GM18505 (cell line): ENCODE data around the gene SERP2.

ENCODE experiments used
- ATAC-seq: cut with Tn5 transposase; IDR thresholded peaks from one replicate; pipeline ENCODE4 v1.9.1; 2021; ENCODE audit not compliant: unreplicated experiment
- POLR2A ChIP-seq: IDR thresholded peaks from 4 replicates; pipeline ENCODE4 v1.6.1; 2011; ENCODE audit warnings: borderline replicate concordance; ENCODE audit not compliant: insufficient read depth, insufficient read length; ENCODE audit errors: extremely low read depth

The SERP2 gene

DNA sequence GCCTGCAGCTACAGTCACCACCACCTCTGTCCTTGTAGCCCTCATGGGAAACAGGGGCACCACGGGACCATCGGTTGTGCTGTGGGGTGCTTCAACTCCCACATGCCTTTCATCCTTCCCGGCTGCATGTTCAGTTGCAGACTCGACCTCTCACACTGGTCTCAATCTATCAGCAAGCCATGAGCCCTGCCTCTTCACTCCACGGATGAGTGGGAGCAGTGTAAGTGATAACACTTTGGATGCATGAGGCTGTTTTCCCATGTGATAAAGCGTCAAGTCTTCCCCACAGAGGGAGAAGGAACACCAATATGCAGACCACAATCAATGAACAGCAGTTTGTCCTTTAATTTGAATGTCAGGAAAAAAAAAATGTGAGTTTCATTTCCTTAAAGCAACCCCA, 12.2 kb downstream of the SERP2 start:
- no peak for ATAC-seq

DNA sequence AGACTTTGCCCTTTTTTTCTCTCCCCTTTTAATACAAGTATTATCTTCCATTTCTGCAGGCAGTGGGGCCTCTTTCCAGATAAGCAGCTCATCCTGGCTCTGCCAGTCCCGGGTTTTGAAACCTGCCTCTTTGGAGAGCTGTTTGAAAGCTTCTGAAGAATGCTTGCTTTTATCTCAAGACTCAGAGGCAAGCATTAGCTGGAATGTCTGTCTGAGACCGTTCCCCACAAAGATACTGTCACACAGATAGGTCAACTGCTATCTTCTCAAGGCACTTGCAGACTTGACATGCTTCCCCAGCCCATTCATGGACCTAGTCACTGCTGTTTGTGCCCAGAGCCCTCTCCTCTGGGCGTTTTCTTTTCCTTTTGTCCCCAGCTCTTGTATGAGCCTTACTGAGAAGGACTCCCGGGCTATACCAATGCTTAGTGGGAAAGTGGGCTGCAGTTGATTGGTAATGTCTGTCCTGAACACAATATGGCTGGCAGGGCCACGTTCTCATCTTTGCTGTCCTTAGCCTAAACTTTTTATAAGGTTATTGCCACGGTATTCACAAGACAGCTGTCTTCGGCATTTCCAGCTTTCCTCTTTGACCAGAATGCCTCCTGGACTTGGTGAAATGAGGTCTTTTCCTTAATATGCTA, 13.4 kb downstream of the SERP2 start:
- no peak for TF ChIP-seq POLR2A
- ATAC-seq, result no peak

More for the DNA sequence above, 12.2 kb downstream of the SERP2 start:
- no peak for TF ChIP-seq POLR2A

- ATAC-seq, result no peak
- TF ChIP-seq POLR2A, result no peak
These were observed 14.9 kb downstream of the SERP2 start for GRCh38 chr13:44388427-44389059.

DNA sequence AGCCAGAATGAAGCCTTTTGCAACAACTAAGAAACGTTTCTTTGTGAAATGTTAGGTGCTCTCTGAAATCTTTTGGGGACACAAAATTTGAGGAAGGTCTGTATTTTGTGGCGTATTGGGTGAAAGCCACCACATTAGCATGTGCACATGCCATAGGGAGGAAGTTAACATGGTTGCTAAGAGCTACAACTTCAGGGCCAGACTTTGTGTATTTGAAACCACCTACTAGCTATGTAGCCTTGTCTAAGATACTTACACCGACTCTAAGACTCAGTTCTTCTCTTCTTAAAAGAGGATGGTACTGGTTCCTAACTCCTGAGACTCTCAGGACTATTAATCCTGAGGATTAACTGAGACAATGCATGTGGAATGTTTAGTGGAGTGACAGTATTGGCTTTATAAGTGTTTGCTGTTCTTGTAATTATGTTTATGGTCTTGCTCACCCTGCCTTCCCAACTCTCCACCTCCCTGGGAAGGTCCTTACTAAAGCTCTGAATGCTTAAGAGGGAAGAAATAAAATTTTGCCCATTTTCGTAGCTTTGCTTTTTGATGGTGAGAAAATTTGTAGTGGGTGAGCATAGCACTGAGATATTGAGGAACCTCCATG, 15.5 kb downstream of the SERP2 start:
- no peak for TF ChIP-seq POLR2A
- ATAC-seq, result no peak

GRCh38 chr13:44389876-44390275, 16.3 kb downstream of the SERP2 start:
- no peak for TF ChIP-seq POLR2A
- no peak for ATAC-seq

DNA sequence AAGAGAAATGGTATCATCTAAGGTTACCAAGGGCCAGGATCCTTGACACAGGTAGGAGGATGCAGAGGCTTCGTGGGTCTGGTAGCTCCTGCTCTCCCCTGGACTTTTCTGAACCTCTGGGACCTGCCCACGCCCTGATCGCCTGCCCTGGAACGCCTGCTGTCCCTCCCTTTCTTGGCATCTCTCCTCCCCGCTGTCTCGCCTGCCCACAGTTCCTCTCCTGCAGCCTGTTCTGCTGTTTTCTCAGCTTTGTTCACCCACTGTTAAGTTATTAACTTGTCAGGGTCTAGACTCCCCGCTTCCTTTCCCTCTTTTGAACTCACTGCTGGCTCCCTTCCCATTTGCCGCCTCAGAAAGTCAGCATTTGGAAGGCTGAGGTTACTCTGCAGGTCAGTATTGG, 19.8 kb downstream of the SERP2 start:
- no peak for TF ChIP-seq POLR2A

GRCh38 chr13:44394658-44395057, 21.0 kb downstream of the SERP2 start:
- TF ChIP-seq POLR2A, result no peak
- ATAC-seq, result no peak

More for the DNA sequence above, 19.8 kb downstream of the SERP2 start:
- ATAC-seq, result no peak

DNA sequence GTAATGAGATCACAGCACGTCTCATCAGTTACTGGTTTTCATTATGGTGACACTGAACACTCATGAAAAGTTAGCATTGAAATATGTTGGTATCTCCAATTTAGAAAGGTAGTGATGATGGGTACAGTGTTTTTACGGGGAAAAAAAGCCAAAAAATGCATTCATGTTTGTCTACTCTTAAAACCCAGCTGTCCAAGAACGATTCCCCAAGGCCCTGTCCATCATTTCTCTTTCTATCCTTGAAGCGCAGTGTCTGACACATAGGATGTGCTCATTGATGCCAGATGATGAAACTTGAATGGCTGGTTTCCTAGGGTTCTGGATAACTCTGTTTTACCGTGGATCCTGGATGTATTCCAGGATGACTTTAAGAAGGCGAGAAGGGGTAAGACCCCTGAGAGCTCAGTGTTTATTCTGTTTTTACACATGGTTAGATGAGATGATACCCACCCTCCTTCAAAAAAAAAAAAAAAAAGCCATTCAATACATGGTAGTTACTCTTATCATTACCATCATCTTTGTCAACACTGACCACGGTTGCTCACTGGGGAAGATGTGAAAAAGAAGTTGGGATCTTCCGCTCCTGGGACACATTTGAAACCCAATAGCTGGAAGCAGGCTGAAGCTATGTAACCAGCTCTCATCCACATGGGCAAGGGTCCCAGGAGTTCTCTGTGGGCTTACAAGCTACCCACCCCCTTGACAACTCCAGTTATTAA, 22.5 kb downstream of the SERP2 start:
- no peak for ATAC-seq
- no peak for TF ChIP-seq POLR2A

- TF ChIP-seq POLR2A, result no peak
- ATAC-seq, result no peak
These were observed 23.3 kb downstream of the SERP2 start for GRCh38 chr13:44396701-44397580.

DNA sequence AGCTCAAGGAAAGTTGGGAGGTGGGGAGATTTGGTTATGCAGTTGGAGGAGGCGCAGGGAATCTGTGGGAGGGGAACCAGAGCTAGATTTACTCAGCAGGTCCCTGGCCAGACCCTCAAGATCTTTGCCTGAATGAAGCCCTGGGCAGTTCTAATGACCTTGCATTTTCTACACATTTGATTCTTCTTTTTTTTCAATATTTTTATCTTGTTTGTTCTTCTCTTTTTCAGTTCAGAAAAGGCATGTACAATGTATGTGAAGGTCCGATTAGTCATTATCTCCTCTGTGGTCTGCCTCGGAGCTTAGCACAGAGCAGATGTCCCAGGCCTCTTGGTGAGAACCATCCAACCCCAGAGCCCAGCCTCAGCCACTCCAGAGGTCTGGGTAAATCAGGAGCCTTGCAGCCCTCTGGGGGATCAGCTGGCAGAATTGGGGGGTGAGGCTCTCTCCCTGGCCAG, 24.2 kb downstream of the SERP2 start:
- no peak for TF ChIP-seq POLR2A
- ATAC-seq, result no peak

DNA sequence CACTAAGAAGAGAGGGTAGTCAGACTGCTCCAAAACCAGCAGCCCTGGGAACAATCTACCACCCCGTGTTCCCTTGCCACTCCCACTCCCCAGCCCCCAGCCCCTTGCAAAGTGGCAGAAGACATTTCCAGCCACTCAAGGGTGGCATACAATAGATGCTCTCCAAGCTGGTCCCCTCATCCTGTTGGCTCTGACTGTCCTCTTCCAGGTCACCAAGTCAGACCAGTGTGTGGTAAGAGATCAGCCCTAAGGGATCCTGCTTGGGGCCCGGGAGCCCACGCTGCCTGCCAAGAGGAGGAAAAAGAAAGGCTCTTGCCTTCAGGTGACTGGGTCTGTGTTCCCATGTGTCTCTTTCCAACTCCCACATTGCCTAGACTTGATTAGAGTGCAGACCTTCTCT, 25.0 kb downstream of the SERP2 start:
- TF ChIP-seq POLR2A, result no peak
- ATAC-seq, result no peak

- no peak for ATAC-seq
- no peak for TF ChIP-seq POLR2A
These were observed 25.4 kb downstream of the SERP2 start for GRCh38 chr13:44399074-44399473.

- TF ChIP-seq POLR2A, result no peak
- no peak for ATAC-seq
These were observed 27.1 kb downstream of the SERP2 start for GRCh38 chr13:44400736-44401135.
